Measurements from ENCODE around the gene TPO.
"Not testable (repeated sequence)": the region's sequence is repeated elsewhere in the genome, so short reads cannot be mapped to it uniquely, and the experiment has no call there.

TPO gene

DNA sequence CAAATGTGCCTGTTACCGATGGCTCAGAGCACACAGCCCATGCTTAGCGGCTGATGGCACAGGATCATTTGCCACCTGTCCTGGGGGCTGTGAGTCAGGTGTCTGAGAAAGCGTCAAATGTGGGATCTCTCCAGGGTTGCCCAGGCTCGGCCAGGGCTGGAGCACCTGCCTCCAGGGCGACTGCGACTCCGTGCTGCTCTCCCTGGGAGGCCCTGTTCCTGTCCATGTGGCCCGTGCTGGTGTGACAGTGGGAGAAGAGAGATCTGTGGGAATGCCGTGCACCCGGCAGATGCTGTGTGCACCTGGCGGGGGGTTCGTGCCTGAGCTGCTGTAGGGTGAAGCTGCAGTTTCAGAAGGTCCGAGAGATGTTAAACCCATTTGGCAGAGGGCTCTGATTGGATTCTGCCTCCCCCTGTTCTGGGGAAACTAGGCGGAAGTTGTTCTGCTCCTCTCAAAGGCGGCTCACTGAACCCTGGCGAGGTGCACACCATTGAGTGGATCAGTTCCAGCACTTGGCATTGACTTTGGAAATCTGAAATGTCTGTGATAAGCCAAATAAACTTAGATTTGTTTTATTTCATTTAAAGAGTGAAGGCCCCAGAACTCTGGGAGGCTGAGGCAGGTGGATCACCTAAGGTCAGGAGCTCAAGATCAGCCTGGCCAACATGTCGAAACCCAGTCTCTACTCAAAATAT lies 34.7 kb upstream of the TPO start:
- H2AFZ ChIP-seq (ENCODE audit: low read length) = no peak overlapping the region
- no peaks in the 10 kb centered on the region for H3K27me3 ChIP-seq (replicated peaks; ENCODE audit: insufficient read depth, low read length)
- no peaks in the 10 kb centered on the region for H3K79me2 ChIP-seq (ENCODE audit: low read length)

DNA sequence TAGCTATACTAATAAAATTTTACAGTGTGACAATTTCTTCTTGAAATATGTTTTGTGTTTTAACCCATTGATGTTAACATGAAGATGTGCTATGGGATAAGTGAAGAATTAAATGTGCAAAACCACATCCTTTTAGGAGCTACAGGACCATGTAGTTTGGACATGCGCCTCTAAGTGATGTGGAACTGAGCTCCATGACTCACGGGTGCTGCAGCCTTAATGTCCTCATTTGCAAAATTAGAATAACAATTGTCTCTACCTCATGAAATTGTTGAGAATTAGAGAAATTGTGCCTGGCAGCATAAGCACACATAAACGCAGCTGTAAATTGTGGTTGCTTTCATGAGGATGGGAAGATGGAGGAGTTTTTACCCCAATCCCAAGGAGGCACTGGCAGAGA lies 31.6 kb upstream of the TPO start:
- no peak for DNase-seq
- Histone ChIP-seq H3F3A (ENCODE audit: insufficient read depth, low read length) (no peaks in the 10 kb centered on the region), H3K27me3 (replicated peaks; ENCODE audit: insufficient read depth, low read length) (no peaks in the 10 kb centered on the region), H2AFZ (ENCODE audit: low read length) (no peak overlapping the region), H3K4me3 (ENCODE audit: low read length) (no peak overlapping the region), H3K36me3 (replicated peaks; ENCODE audit: insufficient read depth, low read length) (no peaks in the 10 kb centered on the region), H3K9me3 (replicated peaks; ENCODE audit: insufficient read depth, low read length) (no peaks in the 10 kb centered on the region), H3K4me1 (ENCODE audit: low read length) (no peaks in the 10 kb centered on the region), H3K9ac (ENCODE audit: low read length) (no peak overlapping the region), H3K79me2 (ENCODE audit: low read length) (no peaks in the 10 kb centered on the region), H4K20me1 (ENCODE audit: insufficient read depth, low read length) (no peaks in the 10 kb centered on the region), H3K27ac (ENCODE audit: low read length) (no peak overlapping the region), H3K9me2 (replicated peaks; ENCODE audit: insufficient read depth, low read length) (no peaks in the 10 kb centered on the region), H3K4me2 (ENCODE audit: low read depth, low read length) (no peak overlapping the region)
- TF ChIP-seq, protein P1, sequence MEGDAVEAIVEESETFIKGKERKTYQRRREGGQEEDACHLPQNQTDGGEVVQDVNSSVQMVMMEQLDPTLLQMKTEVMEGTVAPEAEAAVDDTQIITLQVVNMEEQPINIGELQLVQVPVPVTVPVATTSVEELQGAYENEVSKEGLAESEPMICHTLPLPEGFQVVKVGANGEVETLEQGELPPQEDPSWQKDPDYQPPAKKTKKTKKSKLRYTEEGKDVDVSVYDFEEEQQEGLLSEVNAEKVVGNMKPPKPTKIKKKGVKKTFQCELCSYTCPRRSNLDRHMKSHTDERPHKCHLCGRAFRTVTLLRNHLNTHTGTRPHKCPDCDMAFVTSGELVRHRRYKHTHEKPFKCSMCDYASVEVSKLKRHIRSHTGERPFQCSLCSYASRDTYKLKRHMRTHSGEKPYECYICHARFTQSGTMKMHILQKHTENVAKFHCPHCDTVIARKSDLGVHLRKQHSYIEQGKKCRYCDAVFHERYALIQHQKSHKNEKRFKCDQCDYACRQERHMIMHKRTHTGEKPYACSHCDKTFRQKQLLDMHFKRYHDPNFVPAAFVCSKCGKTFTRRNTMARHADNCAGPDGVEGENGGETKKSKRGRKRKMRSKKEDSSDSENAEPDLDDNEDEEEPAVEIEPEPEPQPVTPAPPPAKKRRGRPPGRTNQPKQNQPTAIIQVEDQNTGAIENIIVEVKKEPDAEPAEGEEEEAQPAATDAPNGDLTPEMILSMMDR (IDR thresholded peaks at IDR 0.05; ENCODE audit: low read length) = no peak
- TF ChIP-seq EZH2 (optimal IDR thresholded peaks at IDR 0.05; ENCODE audit: low read depth, low read length) (no peak), EZH2phosphoT487 (IDR thresholded peaks at IDR 0.05; ENCODE audit: low read length) (no peak)

More for the DNA sequence above, 34.7 kb upstream of the TPO start:
- no peaks in the 10 kb centered on the region for H3K4me1 ChIP-seq (ENCODE audit: low read length)
- H3K9ac ChIP-seq (ENCODE audit: low read length) = no peak overlapping the region
- H3K9me2 ChIP-seq (replicated peaks; ENCODE audit: insufficient read depth, low read length) = no peaks in the 10 kb centered on the region
- no peaks in the 10 kb centered on the region for H3K36me3 ChIP-seq (replicated peaks; ENCODE audit: insufficient read depth, low read length)
- no peak overlapping the region for H3K27ac ChIP-seq (ENCODE audit: low read length)
- no peak for DNase-seq
- H3K9me3 ChIP-seq (replicated peaks; ENCODE audit: insufficient read depth, low read length) = no peaks in the 10 kb centered on the region
- H3K4me3 ChIP-seq (ENCODE audit: low read length) = no peak overlapping the region
- no peak overlapping the region for H3K4me2 ChIP-seq (ENCODE audit: low read depth, low read length)
- H3F3A ChIP-seq (ENCODE audit: insufficient read depth, low read length) = no peaks in the 10 kb centered on the region
- H4K20me1 ChIP-seq (ENCODE audit: insufficient read depth, low read length) = no peaks in the 10 kb centered on the region
- TF ChIP-seq EZH2 (optimal IDR thresholded peaks at IDR 0.05; ENCODE audit: low read depth, low read length) (no peak), EZH2phosphoT487 (IDR thresholded peaks at IDR 0.05; ENCODE audit: low read length) (no peak)
- TF ChIP-seq, protein P1 (IDR thresholded peaks at IDR 0.05; ENCODE audit: low read length) = no peak

DNA sequence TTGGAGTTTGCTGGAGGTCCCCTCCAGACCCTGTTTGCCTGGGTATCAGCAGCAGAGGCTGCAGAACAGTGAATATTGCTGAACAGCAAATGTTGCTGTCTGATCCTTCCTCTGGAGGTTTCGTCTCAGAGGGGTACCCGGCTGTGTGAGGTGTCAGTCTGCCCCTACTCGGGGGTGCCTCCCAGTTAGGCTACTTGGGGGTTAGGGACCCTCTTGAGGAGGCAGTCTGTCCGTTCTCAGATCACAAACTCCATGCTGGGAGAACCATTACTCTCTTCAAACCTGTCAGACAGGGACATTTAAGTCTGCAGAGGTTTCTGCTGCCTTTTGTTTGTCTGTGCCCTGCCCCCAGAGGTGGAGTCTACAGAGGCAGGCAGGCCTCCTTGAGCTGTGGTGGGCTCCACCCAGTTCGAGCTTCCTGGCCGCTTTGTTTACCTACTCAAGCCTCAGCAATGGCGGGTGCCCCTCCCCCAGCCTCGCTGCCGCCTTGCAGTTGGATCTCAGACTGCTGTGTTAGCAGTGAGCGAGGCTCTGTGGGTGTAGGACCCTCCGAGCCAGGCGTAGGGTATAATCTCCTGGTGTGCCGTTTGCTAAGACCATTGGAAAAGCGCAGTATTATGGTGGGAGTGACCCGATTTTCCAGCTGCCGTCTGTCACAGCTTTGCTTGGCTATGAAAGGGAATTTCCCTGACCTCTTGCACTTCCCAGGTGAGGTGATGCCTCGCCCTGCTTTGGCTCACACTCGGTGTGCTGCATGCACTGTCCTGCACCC lies 25.1 kb upstream of the TPO start:
- H3K9me2 ChIP-seq (replicated peaks; ENCODE audit: insufficient read depth, low read length); H3K4me2 ChIP-seq (ENCODE audit: low read depth, low read length); H3K79me2 ChIP-seq (ENCODE audit: low read length); H3K36me3 ChIP-seq (replicated peaks; ENCODE audit: insufficient read depth, low read length); H4K20me1 ChIP-seq (ENCODE audit: insufficient read depth, low read length); H3K4me1 ChIP-seq (ENCODE audit: low read length); H3F3A ChIP-seq (ENCODE audit: insufficient read depth, low read length); H3K9ac ChIP-seq (ENCODE audit: low read length); H3K4me3 ChIP-seq (ENCODE audit: low read length); H3K27me3 ChIP-seq (replicated peaks; ENCODE audit: insufficient read depth, low read length); H3K27ac ChIP-seq (ENCODE audit: low read length); DNase-seq; H2AFZ ChIP-seq (ENCODE audit: low read length); H3K9me3 ChIP-seq (replicated peaks; ENCODE audit: insufficient read depth, low read length): not testable (repeated sequence)

DNA sequence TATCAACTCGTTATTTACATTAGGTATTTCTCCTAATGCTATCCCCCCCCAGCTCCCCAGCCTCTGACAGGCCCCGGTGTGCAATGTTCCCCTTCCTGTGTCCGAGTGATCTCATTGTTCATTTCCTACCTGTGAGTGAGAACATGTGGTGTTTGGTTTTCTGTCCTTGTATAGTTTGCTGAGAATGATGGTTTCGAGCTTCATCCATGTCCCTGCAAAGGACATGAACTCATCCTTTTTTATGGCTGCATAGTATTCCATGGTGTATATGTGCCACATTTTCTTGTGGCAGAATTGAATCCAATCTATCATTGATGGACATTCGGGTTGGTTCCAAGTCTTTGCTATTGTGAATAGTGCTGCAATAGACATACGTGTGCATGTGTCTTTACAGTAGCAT lies 23.1 kb upstream of the TPO start:
- not testable (repeated sequence) for DNase-seq; H3K27ac ChIP-seq (ENCODE audit: low read length); H3K4me1 ChIP-seq (ENCODE audit: low read length)

More for the DNA sequence above, 23.1 kb upstream of the TPO start:
- not testable (repeated sequence) for H3K9me2 ChIP-seq (replicated peaks; ENCODE audit: insufficient read depth, low read length); H4K20me1 ChIP-seq (ENCODE audit: insufficient read depth, low read length); H3K9ac ChIP-seq (ENCODE audit: low read length); H3K27me3 ChIP-seq (replicated peaks; ENCODE audit: insufficient read depth, low read length); H3K36me3 ChIP-seq (replicated peaks; ENCODE audit: insufficient read depth, low read length); H3K79me2 ChIP-seq (ENCODE audit: low read length); H3F3A ChIP-seq (ENCODE audit: insufficient read depth, low read length); H2AFZ ChIP-seq (ENCODE audit: low read length); H3K9me3 ChIP-seq (replicated peaks; ENCODE audit: insufficient read depth, low read length); H3K4me2 ChIP-seq (ENCODE audit: low read depth, low read length); H3K4me3 ChIP-seq (ENCODE audit: low read length)

Data from MM.1S (cell line).